OCI-M2 (cell line): Measurements from ENCODE around the gene USP21.

Experiments
- DNase-seq: peaks from one replicate; lab custom pipeline; 2025; ENCODE audit not compliant: unreplicated experiment; lab: John Stamatoyannopoulos, UW

USP21 gene

GRCh38 chr1:161190962-161191521 lies 31.7 kb downstream of the USP21 start:
- DNase-seq, result no peak

- no peak for DNase-seq
Observed at GRCh38 chr1:161191971-161192370, 32.7 kb downstream of the USP21 start.

DNA sequence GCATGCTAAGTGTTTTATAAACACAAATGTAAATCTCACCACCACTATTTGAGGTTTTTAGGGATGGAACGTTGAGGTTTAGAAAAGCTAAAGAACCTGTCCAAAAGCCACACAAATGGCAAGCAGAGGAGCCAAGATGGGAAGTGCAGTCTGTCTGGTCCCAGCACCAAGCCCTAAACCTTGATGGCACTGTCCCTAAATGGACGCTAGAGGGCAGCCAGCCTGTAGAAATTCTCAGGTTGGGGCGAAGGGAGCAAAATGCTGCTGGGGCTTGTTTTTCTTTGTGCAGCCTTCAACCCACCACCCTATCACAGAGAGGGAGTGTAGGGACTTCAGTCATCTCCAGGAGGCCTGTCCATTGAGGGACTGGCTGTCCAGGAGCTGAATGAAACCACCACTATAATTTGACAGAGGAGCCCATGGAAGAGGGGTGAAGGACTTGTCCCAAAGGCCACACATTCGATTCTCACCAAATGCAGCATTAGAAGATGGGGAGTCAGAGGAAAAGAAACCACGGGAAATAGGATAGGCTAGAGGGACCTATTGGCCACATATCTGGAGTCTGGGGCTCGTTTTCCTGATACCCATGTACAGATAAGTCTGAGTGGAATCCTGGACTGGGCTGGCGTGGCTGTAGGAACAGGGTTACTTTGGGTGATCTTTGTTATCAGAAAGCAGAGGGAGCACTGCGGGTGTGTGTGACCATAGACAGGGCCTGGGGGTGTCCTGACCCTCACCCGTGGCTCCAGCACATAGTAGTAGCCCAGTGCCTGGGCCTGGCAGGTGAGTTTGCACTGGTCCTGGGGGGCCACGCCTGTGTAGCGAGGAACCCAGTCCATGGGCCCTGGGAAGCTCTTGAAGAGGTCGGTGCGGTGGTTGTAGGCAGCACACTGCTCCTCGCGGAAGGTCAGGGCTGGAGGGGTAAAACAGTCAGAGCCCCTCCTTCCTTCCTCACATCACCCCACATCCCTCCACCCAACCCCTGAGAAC lies 33.5 kb downstream of the USP21 start:
- DNase-seq, result no peak

DNA sequence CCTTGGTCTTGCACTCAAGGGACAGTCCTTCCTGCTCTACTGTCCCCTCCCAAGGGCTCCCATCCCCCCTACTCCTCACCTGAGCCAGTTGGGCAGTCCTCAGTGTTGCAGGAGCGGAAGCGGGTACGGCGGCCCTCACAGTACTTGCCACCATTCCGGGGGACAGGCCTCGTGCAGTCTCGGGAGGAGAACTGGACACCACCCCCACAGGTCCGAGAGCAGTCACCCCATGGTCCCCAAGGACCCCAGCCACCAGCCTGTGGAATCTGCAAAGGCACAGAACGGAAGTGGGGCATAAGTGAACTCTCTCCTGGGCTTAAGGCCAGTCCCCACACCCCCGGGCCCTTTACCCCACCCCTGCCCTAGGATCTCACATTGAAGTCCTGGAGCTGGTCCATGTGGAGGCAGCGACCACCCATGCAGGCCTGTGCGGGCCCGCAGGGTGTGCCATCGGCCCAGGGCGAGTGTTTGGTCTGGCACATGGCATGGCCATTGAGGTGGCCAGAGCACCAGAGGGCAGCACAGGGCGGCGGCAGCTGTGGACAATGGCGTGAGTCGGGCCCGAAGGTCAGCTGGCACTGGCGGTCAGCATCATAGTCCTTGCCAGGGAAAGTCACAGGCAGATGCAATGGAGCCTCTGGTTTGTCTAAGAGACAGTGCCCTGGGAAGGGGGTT lies 34.4 kb downstream of the USP21 start:
- no peak for DNase-seq

GRCh38 chr1:161195171-161195570 lies 35.9 kb downstream of the USP21 start:
- DNase-seq, result no peak

DNA sequence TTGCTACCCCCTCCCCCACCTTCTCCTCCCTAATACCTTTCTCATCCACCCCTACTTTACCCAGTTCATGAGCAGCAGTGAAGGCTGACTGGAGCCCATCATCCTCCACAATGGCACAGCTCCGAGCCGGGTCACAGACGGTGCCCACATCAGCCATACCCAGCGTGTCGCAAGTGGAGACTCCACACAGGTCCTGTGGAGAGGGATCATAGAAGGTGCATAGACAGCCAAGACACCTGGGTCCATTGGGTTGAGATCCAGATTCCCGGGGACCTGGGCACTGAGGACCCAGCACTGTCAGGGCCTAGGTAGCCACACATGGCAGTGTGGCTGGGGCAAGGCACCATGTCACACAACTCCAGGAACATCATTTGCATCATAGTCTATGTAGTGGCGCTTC lies 36.8 kb downstream of the USP21 start:
- DNase-seq, result no peak

- no peak for DNase-seq
Observed at GRCh38 chr1:161196521-161197451, 37.5 kb downstream of the USP21 start.

DNA sequence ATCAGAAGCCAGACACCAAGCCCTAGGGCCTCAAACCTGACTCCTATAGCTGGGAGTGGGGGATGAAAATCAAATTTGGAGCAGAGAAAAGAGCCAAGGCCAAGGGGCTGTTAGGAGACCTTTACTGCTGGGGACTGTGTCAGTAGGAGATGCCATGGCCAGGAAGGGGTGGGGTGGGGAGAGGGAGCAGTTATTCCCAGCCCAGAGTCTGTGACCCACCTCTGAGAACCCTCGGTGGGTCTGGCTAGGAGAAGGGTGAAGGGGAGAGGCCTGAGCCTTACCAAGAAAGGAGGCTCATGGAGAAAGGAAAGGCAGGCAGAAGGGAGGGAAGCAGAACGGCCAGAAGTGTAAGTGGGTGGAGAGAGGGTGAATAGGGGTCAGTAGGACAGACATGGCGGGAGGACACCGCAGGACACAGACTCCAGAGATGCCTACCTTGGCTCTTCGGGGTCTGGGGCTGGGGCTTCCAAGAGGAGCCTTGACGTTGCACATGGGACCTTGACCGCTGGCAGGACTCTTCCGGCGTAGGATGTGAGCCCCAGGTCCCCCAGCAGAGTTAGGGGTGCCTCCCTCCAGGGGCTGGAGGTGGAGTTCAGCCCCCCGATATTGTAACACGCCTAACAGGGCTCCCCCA lies 38.4 kb downstream of the USP21 start:
- no peak for DNase-seq

GRCh38 chr1:161198194-161198896 lies 39.0 kb downstream of the USP21 start:
- DNase-seq, result no peak

DNA sequence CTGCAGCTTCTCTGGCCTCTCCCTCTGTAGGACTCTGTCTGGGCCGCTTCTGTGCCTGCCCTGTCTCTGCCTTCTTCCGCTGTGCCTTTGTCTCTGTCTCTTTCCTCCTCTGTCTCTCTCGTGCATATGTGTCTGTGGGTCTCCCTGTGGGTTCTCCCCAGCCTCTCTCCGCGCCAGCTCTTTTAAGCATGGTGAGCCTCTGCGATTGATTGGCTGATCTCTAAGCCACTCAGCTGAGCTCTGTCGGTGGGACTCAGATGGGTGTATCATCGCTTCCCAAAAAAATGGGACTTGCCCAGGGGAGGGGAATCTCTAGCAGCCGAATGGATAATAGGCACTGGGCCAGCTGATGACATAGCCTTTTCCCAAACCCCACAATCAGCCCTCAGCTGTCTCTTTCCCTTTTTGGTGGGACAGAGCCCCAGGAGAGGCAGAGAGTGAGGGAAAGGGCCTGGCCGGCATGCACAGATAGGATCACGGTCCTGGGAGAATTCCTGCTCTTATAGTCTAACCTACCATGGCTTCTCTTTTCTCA lies 39.7 kb downstream of the USP21 start, which contains the start of gene ADAMTS4:
TSS of gene ADAMTS4 (minus strand) at position 158 of the 535 bp plus-strand sequence. CDS start 427 bp downstream, outside the sequence.
- DNase-seq, result no peak

- no peak for DNase-seq
Observed at GRCh38 chr1:161199506-161200139, 40.3 kb downstream of the USP21 start.

DNA sequence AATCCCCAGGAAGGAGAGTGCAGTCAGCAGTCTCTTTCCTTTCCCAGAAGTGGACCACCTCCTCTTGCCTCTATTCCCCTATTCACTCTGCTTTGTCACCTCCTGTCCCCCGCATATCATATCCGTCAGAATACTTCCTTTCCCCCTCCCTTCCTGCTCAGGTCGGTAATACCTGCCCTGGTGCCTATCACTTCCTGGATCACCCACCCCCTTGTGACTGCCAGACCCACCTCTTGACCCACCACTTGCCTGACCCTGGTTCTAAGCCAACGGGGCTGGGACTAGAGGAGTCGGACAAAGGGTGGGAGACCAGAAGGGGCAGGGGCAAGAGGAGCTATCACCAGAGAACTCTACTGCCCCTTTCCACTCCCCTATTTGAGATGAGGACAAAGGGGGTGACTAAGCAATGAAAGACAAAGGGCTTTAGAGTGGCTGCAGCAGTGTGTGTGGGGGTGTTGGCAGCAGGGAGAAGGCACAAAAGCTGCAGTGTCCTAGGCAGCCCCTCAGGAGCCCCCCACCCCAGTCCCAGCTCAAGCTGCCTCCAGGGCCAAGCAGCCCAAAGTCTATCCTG lies 41.2 kb downstream of the USP21 start:
- no peak for DNase-seq

DNA sequence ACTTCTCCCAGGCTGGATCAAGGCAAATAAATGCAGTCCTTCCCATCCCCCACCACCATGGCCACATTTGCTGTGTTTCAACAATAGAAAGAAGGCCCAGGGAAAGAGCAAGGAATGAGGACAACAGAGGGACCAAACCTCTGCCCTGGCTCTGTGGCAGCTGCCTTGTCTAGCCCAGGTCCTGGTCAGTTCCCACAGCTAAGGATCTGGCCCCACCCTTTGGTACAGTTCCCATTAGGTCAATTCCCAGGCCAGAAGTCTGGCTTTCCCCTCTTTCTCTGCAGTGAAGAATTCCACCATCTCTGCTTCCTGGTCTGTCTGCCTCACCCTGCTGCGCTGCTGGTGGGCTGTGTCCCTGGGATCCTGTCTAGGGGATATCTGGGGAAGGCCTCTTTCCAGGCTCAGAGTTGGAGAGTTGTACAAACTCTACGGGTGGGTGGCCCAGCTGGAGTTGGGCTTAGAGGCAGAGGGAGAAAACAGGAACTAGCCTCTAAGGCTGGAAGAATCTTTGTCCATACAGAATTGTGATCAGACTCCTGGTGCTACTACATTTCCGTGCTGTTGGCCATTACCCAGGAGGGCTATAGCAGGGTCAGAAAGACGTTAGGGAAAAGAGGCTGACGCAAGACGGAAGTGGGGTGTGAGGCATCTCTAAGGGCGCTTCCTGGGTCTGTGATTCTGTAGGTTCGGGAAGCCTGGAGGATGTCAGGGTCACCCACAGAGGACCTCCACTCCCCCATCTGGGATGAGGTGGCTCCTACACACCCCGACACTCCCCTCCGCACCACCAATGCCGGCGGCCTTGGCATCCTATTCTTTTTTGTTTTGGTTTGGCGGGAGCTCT lies 41.9 kb downstream of the USP21 start:
- DNase-seq, result no peak

DNA sequence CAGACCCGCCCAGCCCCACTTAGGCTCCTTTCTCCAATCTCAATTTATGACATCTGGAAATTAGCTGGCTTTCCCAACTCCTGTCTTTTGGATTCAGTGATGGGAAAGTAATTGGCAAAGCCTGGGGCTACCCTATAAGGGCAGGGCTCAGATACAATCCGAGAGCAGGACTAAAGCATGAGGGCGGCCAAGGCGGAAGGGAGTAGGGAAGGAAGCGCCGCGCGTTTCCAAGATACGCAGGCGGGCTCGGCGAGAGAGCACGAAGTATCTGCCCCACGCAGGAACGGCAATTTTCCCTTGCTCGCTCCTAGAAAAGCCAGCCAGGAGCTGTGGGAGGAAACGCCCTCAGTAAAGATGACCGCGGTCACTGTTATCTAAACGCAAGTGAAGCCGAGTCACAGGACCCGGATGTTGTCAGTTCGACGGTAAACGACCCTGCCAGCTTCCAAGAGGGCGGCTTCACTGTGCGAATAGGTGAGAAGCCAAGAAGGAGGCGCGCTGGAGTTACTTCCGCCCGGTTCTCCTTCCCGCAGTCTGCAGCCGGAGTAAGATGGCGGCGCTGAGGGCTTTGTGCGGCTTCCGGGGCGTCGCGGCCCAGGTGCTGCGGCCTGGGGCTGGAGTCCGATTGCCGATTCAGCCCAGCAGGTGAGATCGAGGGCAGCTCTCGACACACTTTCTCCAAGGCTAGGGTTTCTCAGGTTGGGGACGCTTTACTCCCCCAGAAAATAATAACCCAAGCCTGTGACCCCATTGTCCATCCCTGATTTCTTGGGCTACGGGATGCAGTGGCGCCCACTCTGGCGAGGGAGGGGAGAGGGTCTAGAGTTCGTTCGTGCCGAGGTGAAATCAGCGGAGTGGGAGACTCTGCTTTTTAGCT lies 42.8 kb downstream of the USP21 start, which contains the start of gene NDUFS2:
TSS of gene NDUFS2 (plus strand) at position 532 of the 877 bp plus-strand sequence. CDS start at position 551, 19 bp downstream.
- peak; percentile 82 for DNase-seq

DNA sequence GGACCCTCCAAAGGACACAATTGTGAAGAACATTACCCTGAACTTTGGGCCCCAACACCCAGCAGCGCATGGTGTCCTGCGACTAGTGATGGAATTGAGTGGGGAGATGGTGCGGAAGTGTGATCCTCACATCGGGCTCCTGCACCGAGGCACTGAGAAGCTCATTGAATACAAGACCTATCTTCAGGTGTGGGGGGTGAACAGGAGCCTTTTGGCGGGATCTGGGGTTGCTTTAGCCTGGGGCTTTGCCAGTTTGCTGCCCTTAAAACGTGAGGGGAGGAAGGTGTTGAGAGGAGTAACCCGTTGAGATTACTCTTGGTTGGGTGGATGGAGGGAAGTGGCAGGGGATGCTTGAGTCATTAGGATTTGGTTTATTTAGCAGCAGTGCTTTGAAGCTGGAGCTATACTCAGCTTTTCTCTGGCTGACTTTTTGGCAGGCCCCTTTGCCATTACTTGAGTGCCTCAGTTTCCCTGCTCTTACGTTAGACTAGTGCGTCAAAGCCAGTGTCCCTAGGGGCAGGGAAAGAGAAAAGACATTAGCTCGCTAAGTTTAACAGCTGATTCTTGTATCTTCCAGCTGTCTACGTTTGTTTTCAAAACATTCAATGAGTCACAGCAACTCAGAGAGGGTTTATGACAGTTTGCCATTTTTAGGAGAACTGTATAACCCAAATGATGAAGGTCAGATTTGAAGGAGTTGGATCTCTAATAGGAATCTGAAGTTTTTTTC lies 47.3 kb downstream of the USP21 start:
- DNase-seq, result no peak

- DNase-seq, result no peak
Observed at GRCh38 chr1:161207173-161207572, 47.9 kb downstream of the USP21 start.
